Neural progenitor cell (in vitro differentiated cells): ENCODE data around the gene VEGFA. TPM values are rescaled to one million over a fixed set of nuclear protein-coding genes. Genes with fewer than 3 reads are reported as not detected.

Source experiments
- DNase-seq: peaks from one replicate; pipeline ENCODE4 v3.0.0-alpha.2; 2016; ENCODE audit warnings: low spot score
- H2AFZ ChIP-seq: fragments of 200-600 bp; sonication (generic); replicated peaks from 2 replicates; pipeline ENCODE4 v1.6.1; 2016; ENCODE audit warnings: antibody characterized with exemption
- H3F3A ChIP-seq: fragments of 200-600 bp; sonication (generic); 2 replicates; pipeline ENCODE4 v1.6.1; 2016; ENCODE audit warnings: antibody characterized with exemption, low read depth
- H3K27ac ChIP-seq: fragments of 200-600 bp; sonication (generic); 2 replicates; pipeline ENCODE4 v1.5.1; 2016; ENCODE audit warnings: mild to moderate bottlenecking
- H3K27me3 ChIP-seq: fragments of 200-600 bp; sonication (generic); 2 replicates; pipeline ENCODE4 v1.6.1; 2016; ENCODE audit warnings: mild to moderate bottlenecking, moderate library complexity
- H3K36me3 ChIP-seq: fragments of 200-600 bp; sonication (generic); 2 replicates; pipeline ENCODE4 v1.5.1; 2016
- H3K4me1 ChIP-seq: fragments of 200-600 bp; sonication (generic); 2 replicates; pipeline ENCODE4 v1.6.1; 2016; ENCODE audit warnings: mixed run types
- H3K4me2 ChIP-seq: fragments of 200-600 bp; sonication (generic); 2 replicates; pipeline ENCODE4 v1.6.1; 2016
- H3K4me3 ChIP-seq: fragments of 200-600 bp; sonication (generic); 2 replicates; pipeline ENCODE4 v1.5.1; 2016
- H3K79me2 ChIP-seq: fragments of 200-600 bp; sonication (generic); 2 replicates; pipeline ENCODE4 v1.6.1; 2016; ENCODE audit warnings: low read depth
- H3K9ac ChIP-seq: fragments of 200-600 bp; sonication (generic); 2 replicates; pipeline ENCODE4 v1.6.1; 2016
- H3K9me3 ChIP-seq: fragments of 200-600 bp; sonication (generic); 2 replicates; pipeline ENCODE4 v1.5.1; 2016; ENCODE audit warnings: low read depth
- H4K20me1 ChIP-seq: fragments of 200-600 bp; sonication (generic); 2 replicates; pipeline ENCODE4 v1.6.1; 2016; ENCODE audit warnings: low read depth
- H3K27ac Mint-ChIP-seq: 3 replicates; pipeline ENCODE4 v1.8.0; 2021; ENCODE audit warnings: mixed read lengths
- H3K27me3 Mint-ChIP-seq: 2 replicates; pipeline ENCODE4 v1.8.0; 2022; ENCODE audit warnings: low read depth, mild to moderate bottlenecking, inconsistent platforms, moderate library complexity, mixed read lengths; ENCODE audit not compliant: insufficient read depth
- H3K36me3 Mint-ChIP-seq: 3 replicates; pipeline ENCODE4 v1.8.0; 2021; ENCODE audit warnings: mixed read lengths
- H3K4me1 Mint-ChIP-seq: 3 replicates; pipeline ENCODE4 v1.8.0; 2021; ENCODE audit warnings: mixed read lengths
- H3K4me3 Mint-ChIP-seq: 3 replicates; pipeline ENCODE4 v1.8.0; 2021; ENCODE audit warnings: mild to moderate bottlenecking, moderate library complexity, mixed read lengths
- H3K9me3 Mint-ChIP-seq: 3 replicates; pipeline ENCODE4 v1.8.0; 2020; ENCODE audit warnings: mixed read lengths
- EZH2 ChIP-seq: fragments of 200-600 bp; sonication (generic); IDR thresholded peaks from 2 replicates; pipeline ENCODE4 v1.6.1; 2017; ENCODE audit warnings: antibody characterized with exemption, mild to moderate bottlenecking, moderate library complexity
- EZH2phosphoT487 ChIP-seq: fragments of 200-600 bp; sonication (generic); IDR thresholded peaks from 2 replicates; pipeline ENCODE4 v1.6.1; 2017; ENCODE audit warnings: antibody characterized with exemption
- total RNA-seq: library from RNA; depleted of rRNA; stranded (reverse); fragments of >200 nt; gene quantifications from 2 replicates; pipeline ENCODE4 v1.2.3, GENCODE V29; 2015; ENCODE audit warnings: low replicate concordance
- TF ChIP-seq, protein P1 (sequence below): fragments of 200-600 bp; sonication (generic); IDR thresholded peaks from 2 replicates; pipeline ENCODE4 v1.5.1; 2017; ENCODE audit warnings: antibody characterized with exemption, mild to moderate bottlenecking

VEGFA gene
- total RNA-seq, 1 donor from 2014 or later: 49.6 TPM

- TF ChIP-seq, protein P1, sequence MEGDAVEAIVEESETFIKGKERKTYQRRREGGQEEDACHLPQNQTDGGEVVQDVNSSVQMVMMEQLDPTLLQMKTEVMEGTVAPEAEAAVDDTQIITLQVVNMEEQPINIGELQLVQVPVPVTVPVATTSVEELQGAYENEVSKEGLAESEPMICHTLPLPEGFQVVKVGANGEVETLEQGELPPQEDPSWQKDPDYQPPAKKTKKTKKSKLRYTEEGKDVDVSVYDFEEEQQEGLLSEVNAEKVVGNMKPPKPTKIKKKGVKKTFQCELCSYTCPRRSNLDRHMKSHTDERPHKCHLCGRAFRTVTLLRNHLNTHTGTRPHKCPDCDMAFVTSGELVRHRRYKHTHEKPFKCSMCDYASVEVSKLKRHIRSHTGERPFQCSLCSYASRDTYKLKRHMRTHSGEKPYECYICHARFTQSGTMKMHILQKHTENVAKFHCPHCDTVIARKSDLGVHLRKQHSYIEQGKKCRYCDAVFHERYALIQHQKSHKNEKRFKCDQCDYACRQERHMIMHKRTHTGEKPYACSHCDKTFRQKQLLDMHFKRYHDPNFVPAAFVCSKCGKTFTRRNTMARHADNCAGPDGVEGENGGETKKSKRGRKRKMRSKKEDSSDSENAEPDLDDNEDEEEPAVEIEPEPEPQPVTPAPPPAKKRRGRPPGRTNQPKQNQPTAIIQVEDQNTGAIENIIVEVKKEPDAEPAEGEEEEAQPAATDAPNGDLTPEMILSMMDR: no peak
- TF ChIP-seq EZH2phosphoT487 (no peak), EZH2 (no peak)
- Mint-ChIP-seq H3K36me3 (no peaks in the 10 kb centered on the region), H3K27ac (peak overlapping the region; percentile 8), H3K4me1 (peaks cover 11% of the 10 kb centered on the region), H3K4me3 (no peak overlapping the region), H3K27me3 (peaks cover 4% of the 10 kb centered on the region), H3K9me3 (no peaks in the 10 kb centered on the region)
- no peak overlapping the region for H3K4me2 ChIP-seq
- H3K27ac ChIP-seq: no peak overlapping the region
- no peaks in the 10 kb centered on the region for H3K27me3 ChIP-seq
- H3K4me3 ChIP-seq: no peak overlapping the region
- H3F3A ChIP-seq: no peaks in the 10 kb centered on the region
- H3K36me3 ChIP-seq: no peaks in the 10 kb centered on the region
- peaks cover 8% of the 10 kb centered on the region for H3K4me1 ChIP-seq
- no peaks in the 10 kb centered on the region for H3K9me3 ChIP-seq
- DNase-seq: no peak
- no peaks in the 10 kb centered on the region for H3K79me2 ChIP-seq
- no peaks in the 10 kb centered on the region for H4K20me1 ChIP-seq
- H3K9ac ChIP-seq: no peak overlapping the region
- no peak overlapping the region for H2AFZ ChIP-seq
These were observed 51.3 kb downstream of the VEGFA start for GRCh38 chr6:43821101-43821886.

DNA sequence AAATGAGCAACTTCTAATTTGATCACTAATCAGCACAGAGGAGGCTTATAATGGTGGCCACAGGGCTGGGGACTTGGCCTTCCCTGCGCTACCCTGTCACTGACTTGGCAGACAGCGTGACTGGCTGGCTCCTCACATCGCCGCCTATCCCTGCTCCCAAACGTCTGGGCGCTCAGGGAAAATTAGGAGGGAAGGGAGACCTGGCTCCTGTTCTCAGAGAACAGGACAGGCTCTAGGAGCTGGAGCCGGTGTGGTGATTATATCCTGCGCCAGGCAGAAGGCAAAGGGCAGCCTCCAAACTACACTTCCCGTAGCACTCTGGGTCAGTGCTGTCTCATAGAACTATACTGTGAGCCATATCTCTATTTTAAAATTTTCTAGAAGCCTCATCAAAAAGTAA lies 53.4 kb downstream of the VEGFA start:
- no peaks in the 10 kb centered on the region for H3K36me3 ChIP-seq
- H3K4me3 Mint-ChIP-seq: no peak overlapping the region
- H3K27ac Mint-ChIP-seq: no peak overlapping the region
- no peaks in the 10 kb centered on the region for H3K9me3 Mint-ChIP-seq
- H3K4me1 ChIP-seq: peaks cover 15% of the 10 kb centered on the region
- no peak overlapping the region for H3K4me2 ChIP-seq
- TF ChIP-seq, protein P1: no peak
- no peak for TF ChIP-seq EZH2phosphoT487
- no peak for TF ChIP-seq EZH2
- no peaks in the 10 kb centered on the region for H3K9me3 ChIP-seq
- no peaks in the 10 kb centered on the region for H3K27me3 ChIP-seq
- no peaks in the 10 kb centered on the region for H3F3A ChIP-seq
- no peaks in the 10 kb centered on the region for H3K36me3 Mint-ChIP-seq
- H3K79me2 ChIP-seq: no peaks in the 10 kb centered on the region
- no peak for DNase-seq
- no peaks in the 10 kb centered on the region for H4K20me1 ChIP-seq
- no peak overlapping the region for H3K9ac ChIP-seq
- no peak overlapping the region for H3K4me3 ChIP-seq
- H2AFZ ChIP-seq: no peak overlapping the region
- peaks cover 2% of the 10 kb centered on the region for H3K27me3 Mint-ChIP-seq
- H3K4me1 Mint-ChIP-seq: peaks cover 14% of the 10 kb centered on the region
- H3K27ac ChIP-seq: no peak overlapping the region

- H2AFZ ChIP-seq: peak overlapping the region; percentile 63
- H3F3A ChIP-seq: no peaks in the 10 kb centered on the region
- H3K4me3 ChIP-seq: no peak overlapping the region
- no peaks in the 10 kb centered on the region for H3K36me3 Mint-ChIP-seq
- no peaks in the 10 kb centered on the region for H3K79me2 ChIP-seq
- TF ChIP-seq EZH2phosphoT487: no peak
- TF ChIP-seq EZH2: no peak
- TF ChIP-seq, protein P1: no peak
- H3K4me3 Mint-ChIP-seq: no peak overlapping the region
- no peak for DNase-seq
- no peaks in the 10 kb centered on the region for H4K20me1 ChIP-seq
- H3K9me3 Mint-ChIP-seq: no peaks in the 10 kb centered on the region
- H3K27ac Mint-ChIP-seq: no peak overlapping the region
- no peaks in the 10 kb centered on the region for H3K36me3 ChIP-seq
- H3K9me3 ChIP-seq: no peaks in the 10 kb centered on the region
- H3K27me3 ChIP-seq: no peaks in the 10 kb centered on the region
- peaks cover 16% of the 10 kb centered on the region for H3K4me1 Mint-ChIP-seq
- H3K9ac ChIP-seq: no peak overlapping the region
- peaks cover 18% of the 10 kb centered on the region for H3K4me1 ChIP-seq
- peaks cover 2% of the 10 kb centered on the region for H3K27me3 Mint-ChIP-seq
- no peak overlapping the region for H3K27ac ChIP-seq
- H3K4me2 ChIP-seq: no peak overlapping the region
These were observed 54.1 kb downstream of the VEGFA start for GRCh38 chr6:43823879-43824702.
